Mucosa of descending colon (tissue), 3 donors: ENCODE measurements around the gene RAE1. TPM values are rescaled to one million over a fixed set of nuclear protein-coding genes. Genes with fewer than 3 reads are reported as not detected.

Experiments used
- ATAC-seq: fragments of 200-7000 bp; cut with Tn5 transposase; one replicate; pipeline ENCODE4 v1.9.1; 2020; ENCODE audit warnings: mild to moderate bottlenecking, moderate library complexity
- DNase-seq, 3 donors: peaks; one replicate each; pipeline ENCODE4 v3.0.0-alpha.2; 2020
- H3K36me3 ChIP-seq: fragments of 200-600 bp; one replicate; pipeline ENCODE4 v1.8.0; 2021; ENCODE audit warnings: low read depth, mild to moderate bottlenecking
- H3K4me1 ChIP-seq: fragments of 200-600 bp; one replicate; pipeline ENCODE4 v1.8.0; 2021; ENCODE audit warnings: low read depth, mild to moderate bottlenecking
- H3K4me3 ChIP-seq: fragments of 200-600 bp; one replicate; pipeline ENCODE4 v1.8.0; 2021; ENCODE audit warnings: mild to moderate bottlenecking
- H3K9me3 ChIP-seq: fragments of 200-600 bp; one replicate; pipeline ENCODE4 v1.8.0; 2021; ENCODE audit warnings: mild to moderate bottlenecking
- CTCF ChIP-seq: fragments of 200-600 bp; IDR thresholded peaks from one replicate; pipeline ENCODE4 v1.8.0; 2022; ENCODE audit warnings: antibody characterized with exemption, mild to moderate bottlenecking
- intact Hi-C, 2 donors: fragments of 100-400 bp; cut with DNase I in 1 of 2; cut with micrococcal nuclease in 1 of 2; formaldehyde crosslinking; loops; one replicate each; pipeline versions ENCODE4 v1.11.0 to v1.11.1; 2022; cut with DNase I, micrococcal nuclease
- long read RNA-seq, 2 donors: library from polyadenylated mRNA; unstranded; transcript quantifications; one replicate each; pipeline ENCODE4 v2.0.0, GENCODE V29; 2019 to 2021
- total RNA-seq, 3 donors: library from RNA; stranded (reverse); fragmentation: NEBNext Ultra II Directional in 2 of 3; extraction: Animal tissue kit (Norgen Biotek cat#: 25700) in 2 of 3; gene quantifications; one replicate each; pipeline versions ENCODE4 v1.2.1 to v1.2.4, GENCODE V29; 2021 to 2023
- donor health status: DM: no; HTN: no; CAD: no; lungs with moderate emphysema.
- donor health status: DM: no; HTN: no; CAD: no.
- donor health status: DM: no; HTN: yes; CAD: no.

RAE1 gene, protein sequence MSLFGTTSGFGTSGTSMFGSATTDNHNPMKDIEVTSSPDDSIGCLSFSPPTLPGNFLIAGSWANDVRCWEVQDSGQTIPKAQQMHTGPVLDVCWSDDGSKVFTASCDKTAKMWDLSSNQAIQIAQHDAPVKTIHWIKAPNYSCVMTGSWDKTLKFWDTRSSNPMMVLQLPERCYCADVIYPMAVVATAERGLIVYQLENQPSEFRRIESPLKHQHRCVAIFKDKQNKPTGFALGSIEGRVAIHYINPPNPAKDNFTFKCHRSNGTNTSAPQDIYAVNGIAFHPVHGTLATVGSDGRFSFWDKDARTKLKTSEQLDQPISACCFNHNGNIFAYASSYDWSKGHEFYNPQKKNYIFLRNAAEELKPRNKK
- 10 to 100 TPM; 17.6 to 21.0 (median 19.9) TPM for total RNA-seq
- long read RNA-seq, donor 1, transcript RAE1-203 (12 exons, 2,639 nt): major isoform, 30 of 39 reads
- long read RNA-seq, donor 1, partial matches to known transcripts: 4 of 39 reads
- long read RNA-seq, donor 1, other reads (novel, unspliced or antisense): 3 of 39 reads
- long read RNA-seq, donor 2, transcript RAE1-203 (12 exons, 2,639 nt): major isoform, 24 of 28 reads
- long read RNA-seq, donor 2, partial matches to known transcripts: 2 of 28 reads
- long read RNA-seq, donor 2, other reads (novel, unspliced or antisense): 1 of 28 reads

DNA sequence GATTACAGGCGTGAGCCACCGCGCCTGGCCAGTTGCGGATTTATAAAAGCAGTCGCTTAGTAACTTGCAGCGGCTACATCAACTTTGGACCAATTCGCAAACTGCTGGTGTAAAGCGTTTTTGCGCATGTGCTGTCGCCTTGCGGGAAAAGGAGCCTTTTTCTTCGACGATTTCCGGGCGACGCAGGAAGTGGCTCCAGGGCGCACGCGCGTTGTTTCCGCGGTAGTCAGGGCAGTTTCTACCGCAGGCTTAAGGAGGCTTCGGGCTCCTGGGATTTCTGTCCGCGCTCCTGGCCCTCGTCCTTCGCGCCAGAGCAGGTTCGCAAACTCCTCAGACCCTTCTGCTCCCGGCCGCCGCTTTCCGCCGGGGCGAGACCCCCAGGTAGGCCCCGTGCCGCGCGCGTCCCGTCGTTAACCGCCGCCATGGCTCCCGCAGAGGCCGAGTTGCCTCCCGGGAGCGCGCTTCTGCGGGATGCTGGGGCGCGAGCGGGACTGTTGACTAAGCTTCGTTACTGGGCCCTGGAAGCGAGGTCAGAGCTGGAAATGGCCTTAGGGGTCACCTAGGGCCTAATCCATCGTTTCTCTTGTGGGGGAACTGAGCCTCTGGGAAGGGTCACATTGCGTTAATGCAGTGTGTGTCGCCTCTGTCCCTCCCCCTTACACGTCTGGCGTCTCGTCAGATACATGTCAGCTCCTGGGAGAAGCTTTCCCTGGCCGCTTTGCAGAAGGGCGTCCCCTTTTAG is at the start of gene RAE1:
RAE1 (plus strand) TSS at position 214 of the 742 bp plus-strand sequence. CDS start 2,784 bp downstream, outside the sequence.
- H3K36me3 ChIP-seq: peaks cover 3% of the 10 kb centered on the region
- no peaks in the 10 kb centered on the region for H3K9me3 ChIP-seq
- intact Hi-C loops: no loop called here
- no peak for TF ChIP-seq CTCF
- DNase-seq: peak; percentile 91 to 94 (median 91)
- ATAC-seq: peak; percentile 97
- peak within 1 kb of the TSS; percentile 88 for H3K4me3 ChIP-seq
- peaks cover 8% of the 10 kb centered on the region for H3K4me1 ChIP-seq

DNA sequence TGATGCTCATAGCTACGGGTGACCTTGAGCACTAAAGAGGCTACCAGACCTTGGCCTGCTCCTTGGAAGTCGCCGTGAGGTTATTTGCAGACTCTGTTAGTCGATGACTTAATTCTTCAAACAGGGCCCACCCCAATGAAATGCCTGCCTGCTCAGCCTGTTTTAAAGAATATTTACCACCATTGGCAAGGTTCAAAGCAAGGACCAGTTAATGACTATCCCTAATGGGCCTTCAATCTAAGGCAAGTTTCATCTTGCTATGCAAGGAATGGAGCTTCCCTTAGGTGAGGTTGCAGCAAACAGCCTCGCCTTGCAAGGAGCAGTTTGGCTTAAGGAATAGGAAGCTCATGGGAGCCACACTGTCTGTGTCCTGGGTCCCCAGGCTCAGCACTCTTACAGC is 44.3 kb upstream of the RAE1 start:
- TF ChIP-seq CTCF: no peak

GRCh38 chr20:57308451-57309271 is 42.4 kb upstream of the RAE1 start:
- Histone ChIP-seq H3K36me3 (no peaks in the 10 kb centered on the region), H3K9me3 (no peaks in the 10 kb centered on the region), H3K4me1 (no peaks in the 10 kb centered on the region), H3K4me3 (no peak overlapping the region)
- DNase-seq (no peak), ATAC-seq (no peak)
- no peak for TF ChIP-seq CTCF
- intact Hi-C loops: no loop called here

More for the DNA sequence above, 44.3 kb upstream of the RAE1 start:
- no peaks in the 10 kb centered on the region for H3K4me1 ChIP-seq
- DNase-seq (no peak), ATAC-seq (no peak)
- H3K36me3 ChIP-seq: no peaks in the 10 kb centered on the region
- H3K9me3 ChIP-seq: no peaks in the 10 kb centered on the region
- intact Hi-C loops: no loop called here
- no peak overlapping the region for H3K4me3 ChIP-seq

DNA sequence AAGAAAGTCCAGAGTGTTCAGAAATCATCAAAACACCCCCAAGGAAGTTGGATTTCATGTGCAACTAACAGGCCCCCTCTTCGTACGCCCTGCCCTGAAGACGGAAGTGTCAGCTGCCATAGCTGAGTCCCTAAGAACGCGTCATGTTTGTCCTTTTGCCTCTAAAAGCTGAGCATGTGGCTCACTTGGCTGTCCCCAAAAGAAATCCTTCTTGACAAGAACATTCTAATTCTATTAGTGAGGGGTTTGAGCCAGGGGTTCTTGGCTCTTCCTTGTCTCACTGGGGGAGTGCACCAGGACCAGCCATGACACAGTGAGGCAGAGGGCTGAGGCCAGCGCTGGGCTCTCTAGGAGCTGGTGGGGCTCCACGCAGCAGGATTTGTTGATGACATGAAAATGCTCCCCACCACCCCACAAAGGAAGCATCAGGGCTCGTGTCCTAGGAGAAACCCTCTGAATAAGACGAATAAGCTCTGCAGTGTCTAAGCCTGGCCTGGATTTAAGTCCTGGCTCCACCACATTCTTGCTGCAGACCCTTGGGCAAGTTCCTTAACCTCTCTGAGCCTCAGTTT is 41.4 kb upstream of the RAE1 start:
- no peaks in the 10 kb centered on the region for H3K4me1 ChIP-seq
- no peak for TF ChIP-seq CTCF
- no peaks in the 10 kb centered on the region for H3K9me3 ChIP-seq
- DNase-seq: no peak
- no peak for ATAC-seq
- no peaks in the 10 kb centered on the region for H3K36me3 ChIP-seq
- intact Hi-C loops: no loop called here
- no peak overlapping the region for H3K4me3 ChIP-seq
